Measurements from ENCODE around the gene TUBGCP3.
"Not testable (repeated sequence)": the region's sequence is repeated elsewhere in the genome, so short reads cannot be mapped to it uniquely, and the experiment has no call there.

TUBGCP3 gene

GRCh38 chr13:112548975-112549374 is 39.0 kb downstream of the TUBGCP3 start:
- H3K9me3 Mint-ChIP-seq, H3K4me3 Mint-ChIP-seq: not testable (repeated sequence)
- peaks cover 63% of the 10 kb centered on the region for H3K36me3 Mint-ChIP-seq (ENCODE audit: low read depth)

GRCh38 chr13:112545856-112546255 is 42.1 kb downstream of the TUBGCP3 start:
- Mint-ChIP-seq H3K36me3 (ENCODE audit: low read depth) (peaks cover 44% of the 10 kb centered on the region), H3K4me1 (ENCODE audit: low read depth) (no peaks in the 10 kb centered on the region), H3K27ac (no peak overlapping the region), H3K9me3 (no peaks in the 10 kb centered on the region), H3K27me3 (ENCODE audit: low read depth) (no peaks in the 10 kb centered on the region), H3K4me3 (no peak overlapping the region)

More at GRCh38 chr13:112548975-112549374, 39.0 kb downstream of the TUBGCP3 start:
- not testable (repeated sequence) for H3K4me1 Mint-ChIP-seq (ENCODE audit: low read depth); H3K27ac Mint-ChIP-seq; H3K27me3 Mint-ChIP-seq (ENCODE audit: low read depth)

- no peak overlapping the region for H3K4me3 Mint-ChIP-seq
- H3K9me3 Mint-ChIP-seq: no peaks in the 10 kb centered on the region
- H3K27me3 Mint-ChIP-seq (ENCODE audit: low read depth): no peaks in the 10 kb centered on the region
- H3K36me3 Mint-ChIP-seq (ENCODE audit: low read depth): peaks cover 13% of the 10 kb centered on the region
- H3K27ac Mint-ChIP-seq: no peak overlapping the region
- peaks cover 4% of the 10 kb centered on the region for H3K4me1 Mint-ChIP-seq (ENCODE audit: low read depth)
Measured at GRCh38 chr13:112532837-112533745, 54.9 kb downstream of the TUBGCP3 start.

- no peak overlapping the region for H3K27ac Mint-ChIP-seq
- no peak overlapping the region for H3K4me3 Mint-ChIP-seq
- H3K27me3 Mint-ChIP-seq (ENCODE audit: low read depth): no peaks in the 10 kb centered on the region
- no peaks in the 10 kb centered on the region for H3K9me3 Mint-ChIP-seq
- peaks cover 7% of the 10 kb centered on the region for H3K36me3 Mint-ChIP-seq (ENCODE audit: low read depth)
- no peaks in the 10 kb centered on the region for H3K4me1 Mint-ChIP-seq (ENCODE audit: low read depth)
Measured at GRCh38 chr13:112531263-112531794, 56.6 kb downstream of the TUBGCP3 start.

GRCh38 chr13:112530861-112531260 is 57.1 kb downstream of the TUBGCP3 start:
- Mint-ChIP-seq H3K9me3 (no peaks in the 10 kb centered on the region), H3K4me3 (no peak overlapping the region), H3K27ac (no peak overlapping the region), H3K4me1 (ENCODE audit: low read depth) (no peaks in the 10 kb centered on the region), H3K36me3 (ENCODE audit: low read depth) (peaks cover 4% of the 10 kb centered on the region), H3K27me3 (ENCODE audit: low read depth) (no peaks in the 10 kb centered on the region)

- Mint-ChIP-seq H3K36me3 (ENCODE audit: low read depth) (peaks cover 1% of the 10 kb centered on the region), H3K27me3 (ENCODE audit: low read depth) (no peaks in the 10 kb centered on the region), H3K9me3 (no peaks in the 10 kb centered on the region), H3K27ac (no peak overlapping the region), H3K4me3 (no peak overlapping the region), H3K4me1 (ENCODE audit: low read depth) (no peaks in the 10 kb centered on the region)
Measured at GRCh38 chr13:112529216-112529615, 58.7 kb downstream of the TUBGCP3 start.

GRCh38 chr13:112526146-112526853 is 61.7 kb downstream of the TUBGCP3 start:
- Mint-ChIP-seq H3K9me3 (no peaks in the 10 kb centered on the region), H3K27me3 (ENCODE audit: low read depth) (no peaks in the 10 kb centered on the region), H3K27ac (no peak overlapping the region), H3K36me3 (ENCODE audit: low read depth) (peaks cover 5% of the 10 kb centered on the region), H3K4me1 (ENCODE audit: low read depth) (no peaks in the 10 kb centered on the region), H3K4me3 (no peak overlapping the region)

GRCh38 chr13:112525356-112525945 is 62.5 kb downstream of the TUBGCP3 start:
- Mint-ChIP-seq H3K27me3 (ENCODE audit: low read depth) (no peaks in the 10 kb centered on the region), H3K4me3 (no peak overlapping the region), H3K9me3 (no peaks in the 10 kb centered on the region), H3K36me3 (ENCODE audit: low read depth) (peaks cover 5% of the 10 kb centered on the region), H3K27ac (no peak overlapping the region), H3K4me1 (ENCODE audit: low read depth) (no peaks in the 10 kb centered on the region)

- Mint-ChIP-seq H3K27ac (no peak overlapping the region), H3K4me3 (no peak overlapping the region), H3K9me3 (no peaks in the 10 kb centered on the region), H3K36me3 (ENCODE audit: low read depth) (peaks cover 5% of the 10 kb centered on the region), H3K4me1 (ENCODE audit: low read depth) (no peaks in the 10 kb centered on the region), H3K27me3 (ENCODE audit: low read depth) (no peaks in the 10 kb centered on the region)
Measured at GRCh38 chr13:112522578-112522977, 65.4 kb downstream of the TUBGCP3 start.

- H3K4me3 Mint-ChIP-seq: no peak overlapping the region
- H3K9me3 Mint-ChIP-seq: no peaks in the 10 kb centered on the region
- peaks cover 8% of the 10 kb centered on the region for H3K36me3 Mint-ChIP-seq (ENCODE audit: low read depth)
- no peak overlapping the region for H3K27ac Mint-ChIP-seq
- H3K4me1 Mint-ChIP-seq (ENCODE audit: low read depth): no peaks in the 10 kb centered on the region
- H3K27me3 Mint-ChIP-seq (ENCODE audit: low read depth): no peaks in the 10 kb centered on the region
Measured at GRCh38 chr13:112521073-112521685, 66.8 kb downstream of the TUBGCP3 start.

- no peak overlapping the region for H3K4me3 Mint-ChIP-seq
- H3K9me3 Mint-ChIP-seq: no peaks in the 10 kb centered on the region
- no peaks in the 10 kb centered on the region for H3K27me3 Mint-ChIP-seq (ENCODE audit: low read depth)
- peaks cover 14% of the 10 kb centered on the region for H3K36me3 Mint-ChIP-seq (ENCODE audit: low read depth)
- H3K27ac Mint-ChIP-seq: no peak overlapping the region
- no peaks in the 10 kb centered on the region for H3K4me1 Mint-ChIP-seq (ENCODE audit: low read depth)
Measured at GRCh38 chr13:112519517-112520060, 68.4 kb downstream of the TUBGCP3 start.

GRCh38 chr13:112516218-112516617 is 71.7 kb downstream of the TUBGCP3 start:
- H3K9me3 Mint-ChIP-seq: no peaks in the 10 kb centered on the region
- peaks cover 14% of the 10 kb centered on the region for H3K36me3 Mint-ChIP-seq (ENCODE audit: low read depth)

GRCh38 chr13:112513761-112514160 is 74.2 kb downstream of the TUBGCP3 start:
- Mint-ChIP-seq H3K4me1 (ENCODE audit: low read depth) (peaks cover 5% of the 10 kb centered on the region), H3K9me3 (no peaks in the 10 kb centered on the region), H3K27ac (no peak overlapping the region), H3K4me3 (no peak overlapping the region), H3K36me3 (ENCODE audit: low read depth) (peaks cover 21% of the 10 kb centered on the region), H3K27me3 (ENCODE audit: low read depth) (no peaks in the 10 kb centered on the region)

More at GRCh38 chr13:112516218-112516617, 71.7 kb downstream of the TUBGCP3 start:
- Mint-ChIP-seq H3K27me3 (ENCODE audit: low read depth) (no peaks in the 10 kb centered on the region), H3K4me3 (no peak overlapping the region), H3K4me1 (ENCODE audit: low read depth) (peaks cover 4% of the 10 kb centered on the region), H3K27ac (no peak overlapping the region)
